GM18870 (cell line): Measurements from ENCODE around the gene CCL15.
"Not testable (repeated sequence)": the region's sequence is repeated elsewhere in the genome, so short reads cannot be mapped to it uniquely, and the experiment has no call there.

ENCODE experiments used
- ATAC-seq: cut with Tn5 transposase; IDR thresholded peaks from one replicate; pipeline ENCODE4 v1.9.1; 2021; ENCODE audit warnings: moderate library complexity; ENCODE audit not compliant: unreplicated experiment

The CCL15 gene, protein sequence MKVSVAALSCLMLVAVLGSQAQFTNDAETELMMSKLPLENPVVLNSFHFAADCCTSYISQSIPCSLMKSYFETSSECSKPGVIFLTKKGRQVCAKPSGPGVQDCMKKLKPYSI

DNA sequence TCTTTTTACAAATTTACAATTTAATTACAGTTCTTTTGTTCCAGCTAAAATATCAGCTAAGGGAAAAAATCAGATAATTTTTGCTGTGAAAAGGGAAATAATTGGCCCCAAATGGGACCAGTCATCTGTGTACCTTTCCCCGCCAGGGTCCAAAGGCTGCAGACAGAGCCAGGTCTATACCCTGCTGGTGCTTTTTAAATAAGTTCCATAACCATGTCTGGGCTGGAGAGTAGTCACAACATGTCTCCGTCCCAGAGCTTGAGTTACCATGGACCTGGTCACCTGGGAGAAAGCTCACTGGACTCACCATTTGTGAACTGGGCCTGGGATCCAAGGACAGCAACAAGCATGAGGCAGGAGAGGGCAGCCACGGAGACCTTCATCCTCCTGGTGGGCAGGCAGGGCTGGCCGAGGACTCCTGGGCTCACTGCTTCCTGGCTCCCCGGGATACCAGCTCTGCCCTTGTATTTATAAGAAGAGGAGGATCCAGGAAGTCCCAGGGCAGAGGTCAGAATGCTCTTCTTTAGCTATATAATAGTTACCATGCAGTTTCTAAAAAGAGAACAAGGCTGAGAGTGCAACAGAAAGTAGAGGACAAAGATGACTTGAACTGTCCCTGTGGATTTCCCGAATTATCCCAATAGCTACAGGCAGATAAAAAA lies at the start of gene CCL15:
Gene CCL15 (minus strand): TSS at position 444 of the 662 bp plus-strand sequence. CDS start 61 bp downstream, at position 383.
- no peak for ATAC-seq

DNA sequence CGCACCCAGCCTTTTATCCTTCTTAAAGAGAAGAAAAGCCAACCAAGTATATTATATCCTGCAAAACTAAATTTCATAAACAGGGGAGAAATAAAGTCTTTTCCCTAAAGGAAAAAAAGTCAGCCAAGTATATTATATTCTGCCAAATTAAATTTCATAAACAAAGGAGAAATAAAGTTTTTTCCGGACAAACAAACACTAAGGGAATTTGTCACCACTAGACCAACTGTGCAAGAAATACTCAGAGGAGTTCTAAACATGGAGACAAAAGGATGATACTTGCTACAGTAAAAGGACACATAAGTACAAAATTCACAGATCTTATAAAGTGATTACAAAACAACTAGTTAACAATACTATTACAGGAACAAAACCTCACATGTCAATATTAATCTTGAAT lies 48.3 kb upstream of the CCL15 start:
- no peak for ATAC-seq

DNA sequence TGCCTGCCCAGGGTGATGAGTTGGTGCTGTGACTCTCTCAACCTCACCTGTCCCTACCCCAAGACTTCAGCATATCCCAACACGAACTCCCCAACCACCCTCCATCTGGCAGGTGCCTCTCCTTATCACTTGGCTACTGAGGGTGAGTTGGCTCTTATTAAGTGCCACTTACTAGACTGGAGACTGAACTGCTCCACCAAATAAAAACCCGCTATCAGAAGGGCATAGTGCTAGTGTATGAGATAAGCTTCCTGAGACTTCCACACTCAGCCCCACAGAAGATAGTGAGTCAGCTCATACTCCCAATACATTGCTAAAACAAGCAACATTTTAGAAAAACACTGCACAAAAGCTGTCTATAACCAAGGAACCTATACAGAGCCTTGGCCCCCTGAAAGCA lies 46.7 kb upstream of the CCL15 start:
- no peak for ATAC-seq

DNA sequence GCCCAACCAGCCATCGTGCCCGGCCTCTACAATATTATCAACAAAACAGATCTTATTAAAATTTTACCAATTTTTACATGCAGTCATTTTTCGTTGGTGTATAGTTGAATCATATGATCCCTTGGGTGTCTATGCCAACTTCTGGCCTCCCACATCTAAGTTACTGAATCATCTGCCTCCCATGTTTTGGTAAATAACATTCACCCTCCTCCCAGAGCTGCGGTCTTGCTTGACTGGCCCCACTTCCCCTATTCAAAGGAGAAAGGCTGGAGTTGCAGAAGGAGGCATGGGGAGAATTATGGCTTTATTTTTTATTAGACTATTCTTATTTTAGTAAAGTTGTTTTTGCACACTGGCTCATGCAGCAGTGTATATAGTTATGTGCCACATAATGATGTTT lies 34.9 kb upstream of the CCL15 start:
- ATAC-seq, result no peak

DNA sequence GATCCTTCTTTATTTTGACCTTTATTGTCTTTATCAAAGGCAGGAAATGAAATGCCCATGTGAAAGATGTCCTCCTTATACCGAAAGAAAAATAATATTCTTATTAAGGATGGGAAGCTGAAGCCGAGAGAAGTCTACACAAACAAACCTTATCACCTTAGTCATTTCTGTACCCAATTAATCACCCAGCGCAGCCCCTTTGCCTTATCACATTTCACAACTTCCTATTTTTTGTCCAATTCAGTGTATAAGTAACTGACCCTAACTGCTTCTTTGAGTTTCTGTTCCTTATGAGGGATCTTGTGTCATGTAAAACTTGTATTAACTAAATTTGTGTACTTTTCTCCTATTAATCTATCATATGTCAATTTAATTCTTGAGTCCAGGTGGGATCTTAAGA lies 32.8 kb upstream of the CCL15 start:
- ATAC-seq, result no peak

DNA sequence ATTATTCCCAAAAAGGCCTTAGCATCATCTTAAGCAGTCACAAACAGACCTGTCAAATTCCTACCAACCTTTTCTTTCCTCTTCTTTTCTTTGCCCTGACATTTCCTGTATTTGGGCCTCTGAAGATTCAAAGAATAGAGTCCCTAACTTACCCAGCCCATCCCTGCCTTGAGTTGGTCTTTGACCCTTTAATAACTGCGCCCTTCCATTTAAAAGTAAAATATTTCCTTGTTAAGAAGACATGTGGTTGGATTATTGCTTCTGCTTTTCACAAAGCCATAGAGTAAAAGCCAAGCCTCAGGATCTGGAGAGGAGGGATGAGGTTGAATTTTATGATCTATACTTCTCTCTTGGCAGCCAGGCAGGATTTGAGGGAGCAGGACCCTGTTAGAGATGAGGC lies 29.6 kb upstream of the CCL15 start:
- ATAC-seq, result no peak

DNA sequence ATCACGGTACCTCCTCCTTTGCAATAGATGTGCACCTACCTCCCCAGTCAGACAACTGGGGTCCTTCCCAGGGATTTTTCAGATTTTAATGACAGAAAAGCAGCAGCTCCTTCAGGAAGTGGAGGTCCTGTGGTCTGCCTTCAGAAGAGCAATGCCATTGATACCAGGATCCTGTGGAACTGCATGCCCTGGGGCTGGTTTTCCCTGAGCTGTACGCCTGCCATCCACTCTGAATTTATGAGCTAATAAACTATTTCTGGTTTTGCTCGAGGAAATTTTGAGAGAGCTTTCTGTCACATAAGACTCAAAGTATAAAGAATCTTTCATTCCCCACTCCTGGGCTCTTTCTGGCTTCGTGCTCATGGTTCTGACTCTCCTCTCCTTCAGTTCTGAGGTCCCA lies 26.4 kb upstream of the CCL15 start:
- no peak for ATAC-seq

DNA sequence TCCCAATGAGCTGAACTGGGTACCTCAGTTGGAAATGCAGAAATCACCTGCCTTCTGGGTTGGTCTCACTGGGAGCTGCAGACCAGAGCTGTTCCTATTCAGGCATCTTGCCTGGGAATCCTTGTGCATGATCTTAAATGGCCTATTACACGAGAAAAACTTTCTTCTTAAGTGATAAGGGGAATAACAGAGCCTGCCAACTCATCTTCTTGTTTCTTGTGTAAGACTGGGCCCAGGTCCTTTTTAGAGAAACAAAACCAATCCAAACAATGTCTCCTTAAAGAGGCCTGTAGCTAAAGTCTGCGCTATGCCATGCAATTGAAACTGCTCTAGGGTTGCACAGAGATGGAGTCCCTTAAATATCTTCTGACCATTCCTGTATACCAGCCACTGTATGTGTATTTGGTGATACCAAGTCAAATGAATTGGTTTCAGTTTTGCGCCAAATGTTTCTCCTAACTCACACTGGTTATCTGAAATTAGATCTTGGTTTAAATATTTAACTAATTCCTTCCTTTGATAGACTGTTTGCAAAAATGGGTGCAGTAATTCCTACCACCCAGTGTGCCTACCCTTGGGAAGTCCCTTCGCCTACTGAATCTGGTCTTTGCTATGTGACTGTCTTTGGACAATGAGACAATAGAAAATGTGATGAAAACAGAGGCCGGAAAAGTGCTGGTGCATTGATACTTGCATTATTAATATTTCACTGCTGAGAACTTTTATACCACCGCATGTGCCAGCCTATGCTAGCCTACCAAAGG lies 22.9 kb upstream of the CCL15 start:
- no peak for ATAC-seq

DNA sequence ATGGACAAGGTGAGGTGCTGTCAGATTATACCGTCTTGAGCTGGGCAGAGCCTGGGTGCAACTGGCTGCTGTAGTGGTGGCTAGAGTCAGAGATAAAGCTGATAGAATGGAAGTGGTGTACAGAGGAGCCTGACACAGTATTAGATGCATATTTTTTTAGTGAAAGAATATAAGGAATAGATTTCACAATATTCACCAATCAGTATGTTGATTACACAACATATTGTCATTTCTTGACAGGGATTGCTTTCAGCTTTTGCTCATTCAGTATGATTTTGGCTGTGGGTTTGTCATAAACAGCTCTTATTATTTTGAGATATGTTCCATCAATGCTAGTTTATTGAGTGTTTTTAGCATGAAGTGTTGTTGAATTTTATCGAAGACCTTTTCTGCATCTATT lies 18.1 kb upstream of the CCL15 start:
- ATAC-seq, result no peak

DNA sequence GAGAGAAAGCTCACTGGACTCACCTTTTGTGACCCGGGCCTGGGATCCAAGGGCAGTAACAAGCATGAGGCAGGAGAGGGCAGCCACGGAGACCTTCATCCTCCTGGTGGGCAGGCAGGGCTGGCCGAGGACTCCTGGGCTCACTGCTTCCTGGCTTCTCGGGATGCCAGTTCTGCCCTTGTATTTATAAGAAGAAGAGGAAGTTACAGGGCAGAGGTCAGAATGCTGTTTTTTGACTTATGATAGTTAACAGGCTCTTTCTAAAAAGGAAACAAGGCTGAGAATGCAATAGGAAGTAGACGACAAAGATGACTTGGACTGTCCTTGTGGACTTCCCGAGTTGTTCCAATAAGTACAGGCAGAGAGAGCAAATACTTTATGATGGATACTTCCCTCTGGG lies 16.4 kb upstream of the CCL15 start, which contains the start of gene CCL23:
Gene CCL23 (minus strand): TSS at position 174 of the 400 bp plus-strand sequence. CDS start 75 bp downstream, at position 99.
- no peak for ATAC-seq

DNA sequence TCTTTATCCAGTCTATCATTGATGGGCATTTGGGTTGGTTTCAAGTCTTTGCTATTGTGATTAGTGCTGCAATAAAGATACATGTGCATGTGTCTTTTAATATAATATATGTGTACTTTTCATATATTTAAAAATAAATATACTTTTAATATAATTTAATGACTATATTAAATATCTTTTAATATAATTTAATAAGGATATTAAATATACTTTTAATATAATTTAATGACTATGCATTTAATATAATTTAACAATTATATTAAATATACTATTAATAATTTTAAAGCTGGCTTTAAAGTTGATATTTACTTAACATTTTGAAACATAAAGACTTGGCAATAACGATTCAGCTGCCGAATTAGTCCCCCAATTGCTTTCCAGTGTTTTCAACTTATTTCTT lies 15.2 kb upstream of the CCL15 start:
- ATAC-seq, result no peak

DNA sequence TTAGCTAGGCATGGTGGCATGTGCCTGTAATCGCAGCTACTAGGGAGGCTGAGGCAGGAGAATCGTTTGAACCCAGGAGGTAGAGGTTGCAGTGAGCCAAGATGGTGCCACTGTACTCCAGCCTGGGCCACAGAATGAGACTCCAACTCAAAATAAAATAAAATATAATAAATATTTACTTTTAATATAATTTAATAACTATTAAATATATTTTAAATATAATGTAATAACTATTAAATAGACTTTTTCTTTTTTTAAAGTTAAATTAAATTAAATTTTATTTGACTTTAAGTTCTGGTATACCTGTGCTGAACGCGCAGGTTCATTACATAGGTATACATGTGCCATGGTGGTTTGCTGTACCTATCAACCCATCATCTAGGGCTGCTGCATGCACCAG lies 14.5 kb upstream of the CCL15 start:
- not testable (repeated sequence) for ATAC-seq

DNA sequence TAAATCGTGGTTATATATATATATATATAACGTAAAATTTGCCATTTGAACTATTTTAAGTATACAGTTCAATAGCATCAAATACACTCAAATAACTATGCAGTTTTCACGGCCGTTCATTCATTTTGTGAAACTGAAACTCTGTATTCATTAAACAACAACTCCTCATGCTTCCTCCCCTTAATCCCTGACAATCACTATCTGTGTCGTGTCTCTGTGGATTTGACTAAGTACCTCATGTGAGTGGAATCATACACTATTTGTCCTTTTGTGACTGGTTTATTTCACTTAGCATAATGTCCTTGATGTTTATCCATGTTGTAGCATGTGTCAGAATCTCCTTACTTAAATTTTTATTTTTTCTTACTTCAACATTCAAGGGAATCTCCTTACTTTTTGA lies 13.6 kb upstream of the CCL15 start:
- ATAC-seq, result no peak

DNA sequence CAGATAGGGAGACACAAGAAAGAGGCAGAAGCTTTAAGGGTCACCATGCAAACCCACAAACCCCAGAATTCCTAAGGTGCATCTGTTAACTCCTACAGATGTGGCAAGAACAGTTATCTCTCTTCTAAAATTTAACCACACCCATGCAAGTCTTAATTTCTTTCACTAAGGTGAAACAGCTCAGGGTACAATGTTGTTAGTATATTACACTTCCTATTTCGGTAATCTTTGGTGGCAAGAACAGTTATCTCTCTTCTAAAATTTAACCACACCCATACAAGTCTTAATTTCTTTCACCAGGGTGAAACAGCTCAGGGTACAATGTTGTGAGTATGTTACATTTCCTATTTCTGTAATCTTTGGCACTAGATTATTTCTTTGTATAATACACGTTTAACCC lies 9.8 kb upstream of the CCL15 start:
- no peak for ATAC-seq

DNA sequence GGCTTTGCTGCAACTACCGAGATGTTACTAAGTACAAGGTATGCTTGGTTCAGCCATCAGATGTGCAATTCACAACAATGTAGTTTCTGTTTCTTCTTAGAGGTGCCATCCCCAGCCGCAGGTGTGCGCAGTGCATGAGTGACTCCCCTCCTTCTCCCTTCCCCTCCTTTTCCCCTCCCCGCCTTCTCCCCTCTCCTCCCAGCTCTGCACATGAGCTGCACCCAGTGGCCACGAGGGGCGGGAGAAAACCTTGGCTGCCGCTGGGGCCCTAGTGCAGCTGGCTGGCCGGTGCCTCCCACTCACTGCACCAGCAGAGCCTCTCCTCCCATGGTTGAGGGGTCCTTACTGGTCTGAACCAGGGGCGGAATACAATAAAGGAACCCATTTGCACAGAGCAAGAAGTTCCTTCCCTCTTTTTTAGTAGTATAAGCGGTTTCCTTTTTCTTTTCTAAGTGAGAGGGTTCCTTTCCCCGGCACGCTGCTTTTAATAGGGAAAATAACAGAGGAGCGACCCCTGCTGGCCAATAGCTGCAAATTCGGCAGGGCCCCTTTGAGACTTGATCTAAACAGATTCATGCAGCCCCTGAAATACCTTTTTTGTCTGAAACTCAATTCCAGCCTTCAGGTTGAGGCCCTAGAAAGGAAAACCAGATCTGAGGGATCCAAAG lies 7.8 kb upstream of the CCL15 start:
- no peak for ATAC-seq

DNA sequence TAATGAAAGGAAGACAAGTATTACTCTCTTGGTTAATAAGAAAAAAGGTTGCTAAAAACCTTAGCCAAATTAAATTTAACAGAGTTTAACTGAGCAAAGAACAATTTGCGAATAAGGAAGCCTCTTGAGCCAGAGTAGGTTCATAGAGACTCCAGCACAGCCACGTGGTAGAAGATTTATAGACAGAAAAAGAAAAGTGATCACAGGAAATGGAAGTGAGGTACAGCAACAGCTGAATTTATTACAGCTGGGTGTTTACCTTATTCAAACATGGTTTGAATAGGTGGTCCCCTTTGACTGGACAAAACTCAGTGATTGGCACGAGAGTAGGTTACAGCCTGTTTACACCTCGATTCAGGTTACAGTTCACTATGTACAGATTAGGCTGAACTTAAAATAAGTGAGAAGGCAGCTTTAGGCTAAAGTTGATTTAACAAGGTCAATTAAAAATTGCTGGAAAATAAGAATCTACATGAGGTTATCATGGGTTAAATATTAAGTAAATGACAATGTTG lies 3.3 kb upstream of the CCL15 start:
- ATAC-seq, result no peak

DNA sequence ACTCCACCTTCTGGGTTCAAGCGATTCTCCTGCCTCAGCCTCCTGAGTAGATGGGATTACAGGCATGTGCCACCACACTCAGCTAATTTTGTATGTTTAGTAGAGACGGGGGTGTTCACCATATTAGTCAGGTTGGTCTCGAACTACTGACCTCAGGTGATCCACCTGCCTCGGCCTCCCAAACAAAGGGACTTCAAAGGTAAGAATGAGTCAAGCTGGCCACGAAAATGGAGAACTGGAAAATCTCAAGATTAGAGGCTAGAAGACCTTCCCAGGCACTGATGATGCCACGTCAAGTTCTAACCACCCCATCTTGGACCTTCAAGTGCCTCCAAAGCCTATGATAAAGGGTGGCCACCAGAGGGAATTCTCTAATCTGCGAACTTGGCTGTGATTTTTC lies 1.3 kb upstream of the CCL15 start:
- no peak for ATAC-seq

DNA sequence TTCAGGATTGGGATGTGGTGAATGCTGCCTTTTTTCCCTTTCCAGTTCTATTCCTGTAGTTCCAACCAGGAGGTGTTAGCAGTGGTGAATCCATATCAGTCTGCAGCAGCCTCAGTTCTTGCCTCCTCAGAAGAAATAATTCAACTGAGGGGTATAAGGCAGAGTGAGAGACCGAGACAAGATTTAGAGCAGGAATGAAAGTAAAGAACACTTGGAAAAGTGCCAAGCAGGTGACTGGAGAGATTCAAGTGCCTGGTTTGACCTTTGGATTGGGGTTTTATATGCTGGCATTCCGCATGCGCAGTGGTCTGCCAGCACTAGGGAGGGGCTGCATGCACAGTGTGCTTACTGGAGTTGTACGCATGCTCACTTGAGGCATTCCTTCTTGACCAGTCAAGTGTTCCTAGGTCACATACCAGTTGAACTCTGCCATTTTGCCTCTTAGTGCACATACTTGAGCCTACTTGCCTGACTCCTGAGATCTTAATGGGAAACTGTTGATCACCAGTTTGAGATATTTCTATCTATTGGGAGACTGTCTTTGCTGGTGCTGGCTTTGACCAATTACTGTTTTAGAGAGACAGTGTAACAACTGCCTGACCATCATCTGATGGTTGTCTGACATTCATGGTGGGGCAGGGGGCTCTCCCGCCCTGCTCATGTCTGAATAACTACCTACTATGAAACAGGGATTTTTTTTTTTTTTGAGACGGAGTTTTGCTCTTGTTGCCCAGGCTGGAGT lies 680 bp upstream of the CCL15 start:
- ATAC-seq, result no peak

DNA sequence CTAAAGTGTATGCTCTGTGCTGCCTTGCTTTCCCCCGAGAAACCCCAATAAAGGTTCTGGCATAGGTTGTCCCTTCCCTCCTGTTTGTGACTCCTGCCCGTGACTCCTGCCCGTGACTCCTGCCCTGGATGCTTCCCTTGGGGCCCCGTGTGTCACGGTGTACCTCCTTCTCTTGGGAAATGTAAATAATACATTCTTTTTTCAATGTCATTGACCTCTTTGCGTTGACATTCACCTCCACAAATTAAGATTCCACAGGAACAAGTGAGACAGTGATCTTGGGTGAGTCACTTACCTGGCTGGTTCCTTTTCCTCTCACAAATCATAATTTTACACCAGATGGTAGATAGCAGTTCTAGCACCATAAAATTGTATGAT lies 632 bp downstream of the CCL15 start:
- no peak for ATAC-seq

DNA sequence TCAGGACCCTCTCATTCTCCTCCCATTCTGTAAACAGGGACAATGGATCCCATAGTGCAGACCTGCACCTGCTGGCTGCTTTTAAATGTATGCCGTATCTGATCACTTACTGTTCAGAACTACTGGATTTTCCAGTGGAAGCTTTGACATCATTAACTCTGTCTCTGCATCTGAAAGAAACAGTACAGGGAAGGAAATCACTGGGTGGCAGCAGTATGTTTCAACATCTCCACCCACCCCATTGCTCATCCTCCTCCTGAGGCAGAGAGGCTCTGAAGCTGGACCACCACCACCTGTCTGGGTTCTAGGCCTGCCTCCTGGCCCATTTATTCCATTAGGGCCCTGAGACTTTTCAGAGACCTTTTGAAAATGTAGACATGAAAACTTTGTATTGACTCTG lies 2.6 kb downstream of the CCL15 start:
- no peak for ATAC-seq

DNA sequence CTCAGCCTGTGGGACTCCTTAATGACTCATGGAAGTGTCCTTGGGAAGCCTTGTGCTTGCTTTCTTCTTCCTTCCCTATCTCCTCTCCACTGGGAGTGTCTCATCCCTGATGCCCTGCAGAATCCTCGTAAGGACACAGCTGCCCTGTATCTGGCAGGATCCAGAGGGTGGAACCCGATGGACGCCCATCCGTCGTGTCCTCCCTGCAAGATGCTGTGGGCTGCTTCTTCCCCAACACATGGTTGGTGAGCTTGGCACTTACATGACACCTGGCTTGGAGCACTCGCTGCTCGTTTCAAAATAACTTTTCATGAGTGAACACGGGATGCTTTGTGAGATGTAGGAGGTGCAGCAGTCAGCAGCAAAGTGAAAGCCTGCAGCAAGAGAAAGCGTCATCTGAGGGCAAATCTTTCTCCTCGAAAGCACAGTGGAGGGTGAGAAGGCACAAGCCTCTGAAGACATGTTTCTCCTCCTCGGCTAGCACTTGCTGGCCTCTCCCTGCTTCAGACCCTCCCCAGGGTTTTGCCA lies 3.3 kb downstream of the CCL15 start:
- no peak for ATAC-seq
